GM23338 (cell line): ENCODE measurements around the gene PHC3. TPM values are rescaled to one million over a fixed set of nuclear protein-coding genes. Genes with fewer than 3 reads are reported as not detected.

Experiments
- ATAC-seq: fragments of 200-7000 bp; cut with Tn5 transposase; 3 replicates; pipeline ENCODE4 v1.9.1; 2020
- DNase-seq: peaks from one replicate; pipeline ENCODE4 v3.0.0-alpha.2; 2015; ENCODE audit warnings: low spot score
- H2AFZ ChIP-seq: fragments of 200-600 bp; sonication (generic); 2 replicates; pipeline ENCODE4 v1.8.0; 2016; ENCODE audit warnings: antibody characterized with exemption, mild to moderate bottlenecking, moderate library complexity
- H3F3A ChIP-seq: fragments of 200-600 bp; sonication (generic); replicated peaks from 2 replicates; pipeline ENCODE4 v1.8.0; 2017; ENCODE audit warnings: antibody characterized with exemption, mixed run types, low read depth
- H3K27ac ChIP-seq: fragments of 200-600 bp; sonication (generic); 2 replicates; pipeline ENCODE4 v1.6.1; 2016; ENCODE audit warnings: low read depth
- H3K27me3 ChIP-seq: fragments of 200-600 bp; sonication (generic); 2 replicates; pipeline ENCODE4 v1.8.0; 2016; ENCODE audit warnings: mild to moderate bottlenecking, mixed run types, moderate library complexity; ENCODE audit not compliant: insufficient read depth
- H3K36me3 ChIP-seq: fragments of 200-600 bp; sonication (generic); 2 replicates; pipeline ENCODE4 v1.8.0; 2016; ENCODE audit warnings: mild to moderate bottlenecking; ENCODE audit not compliant: insufficient read depth
- H3K4me1 ChIP-seq: fragments of 200-600 bp; sonication (generic); 2 replicates; pipeline ENCODE4 v1.8.0; 2016; ENCODE audit warnings: mild to moderate bottlenecking, moderate library complexity; ENCODE audit not compliant: insufficient read depth
- H3K4me2 ChIP-seq: fragments of 200-600 bp; sonication (generic); 2 replicates; pipeline ENCODE4 v1.7.1; 2017; ENCODE audit warnings: mixed run types
- H3K4me3 ChIP-seq: fragments of 200-600 bp; sonication (generic); 2 replicates; pipeline ENCODE4 v1.6.1; 2016; ENCODE audit warnings: mixed run types
- H3K79me2 ChIP-seq: fragments of 200-600 bp; sonication (generic); replicated peaks from 2 replicates; pipeline ENCODE4 v1.8.0; 2017; ENCODE audit warnings: mild to moderate bottlenecking; ENCODE audit not compliant: insufficient read depth
- H3K9me2 ChIP-seq: fragments of 200-600 bp; sonication (generic); 2 replicates; pipeline ENCODE4 v1.8.0; 2017; ENCODE audit not compliant: insufficient read depth
- H4K20me1 ChIP-seq: fragments of 200-600 bp; sonication (generic); replicated peaks from 2 replicates; pipeline ENCODE4 v1.8.0; 2017; ENCODE audit warnings: mild to moderate bottlenecking; ENCODE audit not compliant: insufficient read depth
- H3K27ac Mint-ChIP-seq: 2 replicates; pipeline ENCODE4 v1.8.0; 2020; ENCODE audit warnings: inconsistent platforms, mild to moderate bottlenecking, moderate library complexity, mixed read lengths
- H3K27me3 Mint-ChIP-seq: 3 replicates; pipeline ENCODE4 v1.8.0; 2022; ENCODE audit warnings: low read depth, mild to moderate bottlenecking, moderate library complexity, mixed read lengths, inconsistent platforms; ENCODE audit not compliant: insufficient read depth, poor library complexity
- H3K36me3 Mint-ChIP-seq: 3 replicates; pipeline ENCODE4 v1.8.0; 2021; ENCODE audit warnings: low read depth, mild to moderate bottlenecking, inconsistent platforms, moderate library complexity, mixed read lengths
- H3K4me1 Mint-ChIP-seq: 3 replicates; pipeline ENCODE4 v1.8.0; 2020; ENCODE audit warnings: mild to moderate bottlenecking, inconsistent platforms, mixed read lengths
- H3K4me3 Mint-ChIP-seq: 3 replicates; pipeline ENCODE4 v1.8.0; 2021; ENCODE audit warnings: moderate library complexity, mild to moderate bottlenecking, inconsistent platforms, mixed read lengths
- H3K9me3 Mint-ChIP-seq: 3 replicates; pipeline ENCODE4 v1.8.0; 2020; ENCODE audit warnings: moderate library complexity, mild to moderate bottlenecking, inconsistent platforms, mixed read lengths
- CREB1 ChIP-seq: fragments of 250-450 bp; sonication (Bioruptor Pico); IDR thresholded peaks from 2 replicates; pipeline ENCODE4 v1.5.0; 2020; ENCODE audit warnings: low read depth, mild to moderate bottlenecking, moderate library complexity
- CTCF ChIP-seq, 2 experiments: fragments of 200-600 bp in 1 of 2; sonication (generic) in 1 of 2; conservative IDR thresholded peaks; 2 replicates each; pipeline versions ENCODE4 v1.5.1 to v1.6.1; 2016 to 2017; ENCODE audit warnings: antibody characterized with exemption in 2 of 2, low read depth in 2 of 2, mild to moderate bottlenecking in 2 of 2, moderate library complexity in 1 of 2
- ETS1 ChIP-seq: IDR thresholded peaks from 2 replicates; pipeline ENCODE4 v1.6.1; 2016; ENCODE audit warnings: antibody characterized with exemption
- EZH2 ChIP-seq: fragments of 200-600 bp; sonication (generic); IDR thresholded peaks from one replicate; pipeline ENCODE4 v1.8.0; 2017; ENCODE audit warnings: antibody characterized with exemption, mild to moderate bottlenecking, low read depth; ENCODE audit not compliant: unreplicated experiment
- EZH2phosphoT487 ChIP-seq: fragments of 200-600 bp; sonication (generic); IDR thresholded peaks from one replicate; pipeline ENCODE4 v1.8.1; 2018; ENCODE audit warnings: antibody characterized with exemption; ENCODE audit not compliant: unreplicated experiment
- NANOG ChIP-seq: IDR thresholded peaks from 2 replicates; pipeline ENCODE4 v1.6.1; 2016; ENCODE audit warnings: antibody characterized with exemption, borderline replicate concordance
- REST ChIP-seq: IDR thresholded peaks from one replicate; pipeline ENCODE4 v1.6.1; 2018; ENCODE audit warnings: antibody characterized with exemption; ENCODE audit not compliant: unreplicated experiment
- STAT1 ChIP-seq: IDR thresholded peaks from one replicate; pipeline ENCODE4 v1.6.1; 2016; ENCODE audit warnings: antibody characterized with exemption; ENCODE audit not compliant: unreplicated experiment
- ZNF462 ChIP-seq: fragments of 250-450 bp; sonication (Bioruptor Pico); IDR thresholded peaks from 2 replicates; pipeline ENCODE4 v1.5.0; 2020; ENCODE audit warnings: mild to moderate bottlenecking, moderate library complexity
- polyA plus RNA-seq: library from polyadenylated mRNA; unstranded; fragments of >200 nt; fragmentation: Nextera tagmentation; extraction: Ambion mirVana; gene quantifications from 2 replicates; pipeline ENCODE4 v1.2.1, GENCODE V29; 2016
- total RNA-seq: library from RNA; depleted of rRNA; stranded (reverse); fragments of >200 nt; shearing (Covaris generic); gene quantifications from 2 replicates; pipeline ENCODE4 v1.2.3, GENCODE V29; 2014

The PHC3 gene
- total and polyA plus RNA-seq, 2 experiments from 2014 or later, result 23.9 to 83.5 TPM

GRCh38 chr3:170058127-170058526 lies 123.4 kb downstream of the PHC3 start (continued):
- TF ChIP-seq ZNF462 (CRISPR knock-in tag) (no peak), EZH2phosphoT487 (no peak)

- peaks cover 6% of the 10 kb centered on the region; the same call in 1 of the 2 replicates for H3K79me2 ChIP-seq
- no peaks in the 10 kb centered on the region for H3K36me3 ChIP-seq
- no peak overlapping the region for H2AFZ ChIP-seq
- Mint-ChIP-seq H3K9me3 (no peaks in the 10 kb centered on the region), H3K36me3 (peaks cover 9% of the 10 kb centered on the region), H3K27me3 (no peaks in the 10 kb centered on the region), H3K27ac (peak overlapping the region; percentile 91), H3K4me1 (peaks cover 55% of the 10 kb centered on the region), H3K4me3 (no peak overlapping the region)
- 0 out of 2 replicates have a peak overlapping the region, but pooled peaks have one; percentile 22 for H3K4me2 ChIP-seq
- no peak for DNase-seq
- H3K9me2 ChIP-seq, result no peaks in the 10 kb centered on the region
- H3K27me3 ChIP-seq, result no peaks in the 10 kb centered on the region
- peaks cover 4% of the 10 kb centered on the region; the same call in 1 of the 2 replicates for H3F3A ChIP-seq
- H3K27ac ChIP-seq, result peak overlapping the region; percentile 53; the same call in 1 of the 2 replicates
- peak; percentile 27 for ATAC-seq
- peaks cover 44% of the 10 kb centered on the region for H3K4me1 ChIP-seq
- no peaks in the 10 kb centered on the region for H4K20me1 ChIP-seq
- no peak overlapping the region for H3K4me3 ChIP-seq
- TF ChIP-seq EZH2, result no peak
- no peak for TF ChIP-seq NANOG
- no peak for TF ChIP-seq STAT1
- no peak for TF ChIP-seq CTCF (conservative IDR thresholded peaks at IDR 0.05; ENCODE audit: low read depth in 2 of 2)
- no peak for TF ChIP-seq EZH2phosphoT487
- TF ChIP-seq ETS1, result no peak
- TF ChIP-seq CREB1, result no peak
- TF ChIP-seq REST, result no peak
Observed at GRCh38 chr3:170057550-170057949, 124.0 kb downstream of the PHC3 start.
